ENCODE measurements around the gene CBX4. TPM values are rescaled to one million over a fixed set of nuclear protein-coding genes. Genes with fewer than 3 reads are reported as not detected.
A peak's percentile ranks its signal among the peaks of the same experiment; 100 is the strongest.

CBX4 gene
- total and polyA plus RNA-seq, 2 of the 13 experiments (the other 11 are each of a cell fraction or from before 2014, with no cell fraction given), result 25.8 to 50.8 TPM

DNA sequence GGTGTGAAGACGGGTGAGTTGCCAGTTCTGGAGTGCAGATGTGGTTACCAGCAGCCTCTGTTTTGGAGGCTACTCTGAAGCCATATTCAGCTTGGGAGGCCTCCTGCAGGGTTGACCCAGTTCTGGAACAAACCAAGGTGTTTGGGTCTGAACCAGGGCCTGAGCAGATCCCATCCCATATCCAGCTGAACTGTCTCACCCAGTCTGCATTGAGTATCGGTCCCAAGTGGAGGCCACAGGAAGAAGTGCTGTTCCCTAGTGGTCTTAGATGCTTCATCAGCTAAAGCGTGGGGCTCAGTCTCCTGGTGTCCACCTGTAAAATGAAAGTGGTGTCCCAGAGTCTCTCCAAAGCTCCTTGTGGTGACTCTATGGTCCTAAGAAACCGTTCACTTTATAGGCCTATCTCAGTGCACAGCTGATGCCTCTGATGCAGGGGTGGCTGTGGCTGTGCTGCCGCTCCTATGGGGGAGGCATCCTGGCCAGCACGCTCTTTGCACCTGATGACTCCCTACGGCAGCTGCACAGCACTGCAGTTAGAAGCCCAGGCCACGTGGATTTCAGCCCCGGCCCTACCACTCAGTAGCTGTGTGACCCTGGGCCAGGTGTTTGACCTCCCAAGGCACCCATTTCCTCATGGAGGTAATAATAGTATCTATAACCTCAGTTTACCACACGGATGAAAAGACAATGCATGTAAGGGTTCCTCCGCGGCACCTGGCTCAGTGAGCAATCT is 21.0 kb downstream of the CBX4 start (continued):
- TF ChIP-seq LRRFIP1 (CRISPR knock-in tag; conservative IDR thresholded peaks at IDR 0.05), result no peak
- TF ChIP-seq TBL1XR1 (IDR thresholded peaks at IDR 0.05; ENCODE audit: borderline replicate concordance, low read length, partially characterized antibody), result no peak
- TF ChIP-seq RFXANK (CRISPR knock-in tag; IDR thresholded peaks at IDR 0.05), result no peak
- TF ChIP-seq, protein P1, sequence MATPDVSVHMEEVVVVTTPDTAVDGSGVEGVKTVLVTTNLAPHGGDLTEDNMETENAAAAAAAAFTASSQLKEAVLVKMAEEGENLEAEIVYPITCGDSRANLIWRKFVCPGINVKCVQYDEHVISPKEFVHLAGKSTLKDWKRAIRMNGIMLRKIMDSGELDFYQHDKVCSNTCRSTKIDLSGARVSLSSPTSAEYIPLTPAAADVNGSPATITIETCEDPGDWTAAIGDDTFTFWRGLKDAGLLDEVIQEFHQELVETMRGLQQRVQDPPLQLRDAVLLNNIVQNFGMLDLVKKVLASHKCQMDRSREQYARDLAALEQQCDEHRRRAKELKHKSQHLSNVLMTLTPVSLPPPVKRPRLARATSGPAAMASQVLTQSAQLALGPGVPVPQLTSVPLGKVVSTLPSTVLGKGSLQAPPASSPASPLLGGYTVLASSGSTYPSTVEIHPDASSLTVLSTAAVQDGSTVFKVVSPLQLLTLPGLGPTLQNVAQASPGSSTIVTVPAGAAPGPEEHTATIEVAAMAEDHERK (CRISPR knock-in tag; IDR thresholded peaks at IDR 0.05; ENCODE audit: low read depth), result no peak
- peak; percentile 54; the same call in 1 of the 2 replicates for TF ChIP-seq KDM2A (CRISPR knock-in tag; IDR thresholded peaks at IDR 0.05; ENCODE audit: borderline replicate concordance, low read depth)
- peak; percentile 43; the same call in 1 of the 2 replicates for TF ChIP-seq ZMAT3 (CRISPR knock-in tag; conservative IDR thresholded peaks at IDR 0.05)
- no peak for TF ChIP-seq ZBTB33 (CRISPR knock-in tag; IDR thresholded peaks at IDR 0.05)
- no peak for TF ChIP-seq CC2D1A (CRISPR knock-in tag; IDR thresholded peaks at IDR 0.05)
- no peak for TF ChIP-seq ZFP36L2 (CRISPR knock-in tag; IDR thresholded peaks at IDR 0.05)
- TF ChIP-seq YEATS4 (CRISPR knock-in tag; IDR thresholded peaks at IDR 0.05; ENCODE audit: borderline replicate concordance), result no peak
- no peak; the same call in 1 of the 2 replicates for TF ChIP-seq UBTF (CRISPR knock-in tag; IDR thresholded peaks at IDR 0.05)
- peak; percentile 22; the same call in 1 of the 2 replicates for TF ChIP-seq ZBTB20 (CRISPR knock-in tag; IDR thresholded peaks at IDR 0.05; ENCODE audit: borderline replicate concordance, low read depth)
- TF ChIP-seq DRAP1 (CRISPR knock-in tag; IDR thresholded peaks at IDR 0.05), result peak; percentile 37; the same call in 1 of the 2 replicates
- no peak for TF ChIP-seq TOE1 (CRISPR knock-in tag; IDR thresholded peaks at IDR 0.05)
- TF ChIP-seq, protein P2, sequence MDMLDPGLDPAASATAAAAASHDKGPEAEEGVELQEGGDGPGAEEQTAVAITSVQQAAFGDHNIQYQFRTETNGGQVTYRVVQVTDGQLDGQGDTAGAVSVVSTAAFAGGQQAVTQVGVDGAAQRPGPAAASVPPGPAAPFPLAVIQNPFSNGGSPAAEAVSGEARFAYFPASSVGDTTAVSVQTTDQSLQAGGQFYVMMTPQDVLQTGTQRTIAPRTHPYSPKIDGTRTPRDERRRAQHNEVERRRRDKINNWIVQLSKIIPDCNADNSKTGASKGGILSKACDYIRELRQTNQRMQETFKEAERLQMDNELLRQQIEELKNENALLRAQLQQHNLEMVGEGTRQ (IDR thresholded peaks at IDR 0.05; ENCODE audit: low read depth, low read length), result no peak
- TF ChIP-seq, protein P2 (CRISPR knock-in tag; IDR thresholded peaks at IDR 0.05; ENCODE audit: borderline replicate concordance), result no peak; the same call in 1 of the 2 replicates
